GM23248 (cell line): ENCODE measurements around the gene CASP9.

Experiments used
- EZH2 ChIP-seq: fragments of 200-600 bp; sonication (generic); IDR thresholded peaks from 2 replicates; pipeline ENCODE4 v1.6.1; 2018; ENCODE audit warnings: antibody characterized with exemption, mild to moderate bottlenecking; ENCODE audit not compliant: insufficient read depth, poor library complexity, severe bottlenecking
- EZH2phosphoT487 ChIP-seq: fragments of 200-600 bp; sonication (generic); IDR thresholded peaks from 2 replicates; pipeline ENCODE4 v1.6.1; 2018; ENCODE audit warnings: antibody characterized with exemption, moderate library complexity, mild to moderate bottlenecking, low read depth; ENCODE audit not compliant: insufficient read depth

- TF ChIP-seq EZH2phosphoT487 = no peak
- no peak for TF ChIP-seq EZH2
Observed at GRCh38 chr1:15483971-15484370, 40.0 kb downstream of the CASP9 start.
